HG03060 (cell line): ENCODE data around the gene SLC30A1.

Source experiments
- ATAC-seq: cut with Tn5 transposase; IDR thresholded peaks from one replicate; pipeline ENCODE4 v1.9.1; 2021; ENCODE audit warnings: low read depth, moderate number of reproducible peaks; ENCODE audit not compliant: unreplicated experiment

The SLC30A1 gene

DNA sequence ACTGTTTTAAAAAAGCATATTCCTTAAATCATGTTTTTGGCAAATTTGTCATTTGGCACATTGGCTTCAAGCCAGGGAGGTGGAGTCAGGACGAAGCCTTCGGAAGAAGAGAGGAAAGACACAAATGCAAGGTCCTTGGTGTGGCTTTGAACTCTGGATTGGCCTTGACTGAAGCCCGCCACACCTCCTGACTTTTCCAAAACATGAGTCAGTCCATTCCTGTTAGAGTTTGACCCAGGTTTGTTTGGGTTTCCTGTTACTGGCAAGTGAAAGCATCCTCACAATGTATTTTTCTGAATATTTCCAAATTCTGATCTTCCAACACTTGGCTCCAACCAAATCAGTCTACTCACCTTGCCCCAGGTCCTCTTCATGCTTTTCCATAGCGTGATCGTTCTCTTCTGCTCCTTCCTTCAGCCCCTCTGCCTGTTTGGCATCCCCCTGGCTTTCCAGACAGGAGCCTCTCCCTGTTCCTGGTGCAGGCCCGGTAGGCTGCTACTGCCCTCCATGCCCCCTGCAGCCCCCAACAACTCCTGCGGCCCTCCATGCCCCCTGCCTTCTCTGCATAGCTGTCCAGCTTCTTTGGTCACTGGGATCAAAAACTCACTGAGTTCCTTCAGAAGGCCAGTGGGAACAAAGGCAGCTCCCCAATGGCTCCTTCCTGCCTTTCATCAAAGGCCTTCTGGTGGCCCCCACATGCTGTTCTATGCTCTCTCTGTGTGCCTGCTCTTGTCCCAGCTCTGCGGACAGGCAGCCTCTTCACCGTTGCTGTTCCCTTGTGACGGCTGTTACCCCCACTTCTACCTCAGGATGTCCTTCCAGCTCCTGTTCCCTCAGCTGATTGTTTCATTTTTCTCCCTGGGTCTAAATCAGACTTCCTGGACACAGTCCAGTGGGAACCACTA lies 30.4 kb upstream of the SLC30A1 start:
- ATAC-seq, result no peak

DNA sequence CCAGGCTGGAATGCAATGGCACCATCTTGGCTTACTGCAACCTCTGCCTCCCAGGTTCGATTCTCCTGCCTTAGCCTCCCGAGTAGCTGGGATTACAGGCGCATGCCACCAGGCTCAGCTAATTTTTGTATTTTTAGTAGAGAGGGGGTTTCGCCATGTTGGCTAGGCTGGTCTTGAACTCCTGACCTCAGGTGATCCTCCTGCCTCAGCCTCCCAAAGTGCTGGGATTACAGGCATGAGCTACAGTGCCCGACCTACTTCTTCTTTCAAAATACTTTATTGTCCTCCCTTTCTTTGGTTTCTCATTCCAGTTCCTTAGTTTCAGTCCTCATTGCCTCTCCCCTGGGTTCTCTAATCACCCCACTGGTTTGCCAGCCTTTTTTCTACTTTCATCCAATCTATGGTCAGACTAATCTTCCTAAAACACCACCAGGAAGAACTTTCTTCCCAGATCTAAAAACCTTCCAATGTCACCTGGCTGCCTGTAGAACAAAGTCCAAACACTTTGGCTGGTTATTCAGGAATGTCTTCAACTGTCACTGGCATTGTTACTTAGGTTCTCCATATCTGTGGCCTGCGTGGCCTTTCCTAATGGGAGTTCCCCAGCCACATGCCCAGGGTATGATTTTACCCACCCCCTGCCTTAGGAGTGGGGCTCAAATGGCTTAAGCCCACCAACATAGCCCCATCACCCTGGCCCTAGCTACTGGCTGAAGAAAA lies 29.0 kb upstream of the SLC30A1 start:
- ATAC-seq, result no peak

DNA sequence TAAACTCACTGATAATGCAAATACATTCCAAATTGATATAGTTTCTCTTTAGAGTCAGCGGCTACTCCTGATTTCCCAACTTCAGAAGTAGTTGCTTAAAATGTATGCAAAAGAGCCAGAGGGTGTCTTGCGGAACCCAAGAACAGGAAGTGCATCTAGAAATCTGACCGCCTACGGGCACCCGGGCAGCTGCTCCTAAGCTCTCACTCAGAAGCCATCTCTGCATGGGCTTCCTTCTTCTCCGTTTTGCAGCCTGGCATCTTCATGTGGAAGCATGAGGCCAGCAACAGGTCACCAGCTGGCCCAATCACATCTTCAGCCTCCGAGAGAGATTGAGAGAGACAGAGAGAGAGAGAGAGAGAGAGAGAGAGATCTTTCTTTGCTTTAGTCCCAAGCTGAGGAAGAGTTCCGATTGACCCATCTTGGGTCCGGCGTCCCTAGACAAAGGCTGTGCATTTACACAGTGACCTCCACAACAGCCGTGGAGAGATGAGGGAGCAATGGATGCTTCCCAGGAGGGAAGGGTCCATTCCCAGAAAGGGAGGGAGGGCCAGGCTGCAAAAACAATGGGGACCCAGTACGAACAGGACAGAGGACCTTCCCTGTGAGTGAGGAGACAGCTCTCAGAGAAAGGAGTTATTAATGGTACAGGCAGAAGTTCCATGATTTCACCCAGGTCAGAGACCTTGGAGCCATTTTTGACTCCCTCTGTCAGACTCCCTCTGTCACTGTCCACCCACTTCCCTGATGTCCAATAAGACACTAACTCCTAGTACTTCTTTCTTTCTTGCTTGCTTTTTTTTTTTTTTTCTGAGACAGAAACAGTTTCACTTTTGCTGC lies 28.2 kb upstream of the SLC30A1 start:
- ATAC-seq, result peak; percentile 79

DNA sequence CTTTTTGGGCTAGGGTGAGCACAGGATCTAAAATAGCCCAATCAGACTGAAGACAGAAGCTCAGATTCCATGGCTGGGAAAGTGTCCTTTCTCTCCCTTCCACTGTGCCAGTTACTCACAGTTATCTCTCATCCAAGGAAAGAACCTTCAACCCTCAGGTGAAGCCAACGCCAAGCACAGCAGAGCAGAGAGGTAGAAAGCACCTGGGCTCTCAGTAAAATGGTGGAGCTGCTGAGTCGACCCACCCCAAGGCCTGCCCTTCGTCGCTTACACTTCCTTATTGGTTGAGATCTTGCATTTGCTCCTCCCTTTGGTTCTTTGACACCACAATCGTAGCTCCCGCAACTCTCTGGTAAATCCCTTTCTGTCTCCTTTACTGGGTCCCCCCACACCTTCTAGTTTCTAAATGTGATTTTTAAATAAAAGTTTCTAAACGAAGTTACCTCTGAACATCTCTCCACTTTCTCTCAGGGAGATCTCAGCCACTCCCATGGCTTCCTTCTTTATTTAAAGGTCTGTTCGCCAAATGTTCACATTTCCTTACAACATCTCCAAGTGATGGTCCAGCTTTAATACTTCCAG lies 27.5 kb upstream of the SLC30A1 start:
- peak; percentile 78 for ATAC-seq

DNA sequence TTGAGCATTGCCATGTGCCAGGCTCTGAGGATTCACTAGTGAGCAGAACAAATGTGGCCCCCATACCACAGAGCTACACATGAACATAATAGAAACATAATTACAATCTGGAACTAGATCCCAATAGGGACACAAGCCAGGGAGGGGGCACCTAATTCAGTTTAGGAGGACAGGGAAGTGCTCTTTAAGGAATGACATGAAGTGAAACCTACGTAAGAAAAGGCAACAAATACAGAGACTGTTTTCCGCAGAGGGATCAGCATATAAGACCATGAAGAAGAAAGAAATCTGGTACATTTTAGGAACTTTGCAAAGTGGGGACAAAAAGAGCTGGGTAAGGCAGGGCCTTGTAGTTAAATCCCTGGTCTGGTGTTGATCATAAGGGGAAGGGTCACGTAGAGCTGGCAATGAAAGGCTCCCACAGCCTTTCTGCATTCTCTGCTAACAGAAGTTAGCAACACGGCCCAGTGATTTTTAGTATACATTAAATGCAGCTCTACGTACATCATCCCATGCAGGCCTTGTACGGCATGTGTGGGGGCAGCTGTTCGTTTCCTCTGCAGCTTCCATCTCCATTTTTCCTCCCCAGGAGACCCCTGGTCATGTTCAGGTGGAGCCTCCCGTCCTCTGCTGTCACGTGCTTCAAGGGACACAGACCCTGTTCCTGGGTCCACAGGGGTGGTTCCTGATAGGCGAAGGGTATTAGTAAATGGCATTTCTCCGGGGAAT lies 26.8 kb upstream of the SLC30A1 start:
- ATAC-seq, result no peak

DNA sequence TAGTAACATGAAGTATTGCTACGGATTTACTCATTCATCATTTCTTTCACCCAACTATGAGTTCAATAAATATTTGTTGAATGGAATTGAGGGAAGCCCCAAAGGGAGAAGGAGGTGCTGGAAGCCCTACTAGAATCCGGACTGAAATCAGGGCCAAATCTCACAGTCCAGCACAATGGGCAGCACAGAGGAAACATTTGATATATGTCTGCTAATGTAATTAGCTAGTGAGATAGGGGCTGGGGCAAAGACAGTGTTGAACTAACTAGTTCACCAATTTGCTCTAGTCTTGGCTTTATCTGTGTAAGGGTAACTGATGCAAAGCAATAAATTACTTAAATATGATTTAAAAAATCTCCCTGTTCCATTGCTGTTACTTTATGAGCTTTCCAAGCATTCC lies 26.1 kb upstream of the SLC30A1 start:
- ATAC-seq, result no peak

DNA sequence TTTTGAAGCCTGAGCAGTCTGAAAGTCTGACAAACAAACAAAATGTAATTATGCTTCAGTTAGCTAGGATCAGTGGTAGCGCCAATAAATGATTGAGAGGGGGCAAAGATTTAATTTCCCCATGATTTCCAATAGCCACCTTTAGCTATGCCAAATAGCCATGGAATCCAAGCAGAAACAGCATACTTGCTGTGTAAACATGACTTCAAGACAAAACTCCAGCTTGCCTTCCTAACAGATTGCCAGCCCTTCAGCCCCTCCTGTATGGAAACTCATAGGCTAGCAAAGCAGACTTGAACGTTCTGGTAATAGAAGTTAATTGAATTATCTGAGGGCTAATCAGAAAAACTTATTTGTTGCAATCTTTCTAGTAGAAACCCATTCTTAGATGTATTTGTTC lies 25.6 kb upstream of the SLC30A1 start:
- no peak for ATAC-seq

DNA sequence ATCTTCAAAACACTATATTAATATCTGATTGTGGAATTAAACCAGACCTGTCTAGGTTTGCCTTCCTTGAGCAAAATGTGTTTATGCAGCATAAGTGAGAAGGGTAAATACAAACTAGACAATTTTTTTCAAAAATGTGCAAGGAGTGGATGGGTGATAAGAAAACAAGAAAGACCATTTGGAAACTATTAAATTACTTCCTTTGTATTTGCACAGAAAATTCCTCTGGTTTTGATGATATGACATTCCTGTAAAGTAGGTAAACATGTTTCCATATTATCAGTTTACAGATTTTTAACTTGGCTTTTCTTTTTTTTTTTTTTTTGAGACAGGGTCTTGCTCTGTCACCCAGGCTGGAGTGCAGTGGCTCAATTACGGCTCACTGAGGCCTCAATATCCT lies 24.8 kb upstream of the SLC30A1 start:
- ATAC-seq, result no peak

DNA sequence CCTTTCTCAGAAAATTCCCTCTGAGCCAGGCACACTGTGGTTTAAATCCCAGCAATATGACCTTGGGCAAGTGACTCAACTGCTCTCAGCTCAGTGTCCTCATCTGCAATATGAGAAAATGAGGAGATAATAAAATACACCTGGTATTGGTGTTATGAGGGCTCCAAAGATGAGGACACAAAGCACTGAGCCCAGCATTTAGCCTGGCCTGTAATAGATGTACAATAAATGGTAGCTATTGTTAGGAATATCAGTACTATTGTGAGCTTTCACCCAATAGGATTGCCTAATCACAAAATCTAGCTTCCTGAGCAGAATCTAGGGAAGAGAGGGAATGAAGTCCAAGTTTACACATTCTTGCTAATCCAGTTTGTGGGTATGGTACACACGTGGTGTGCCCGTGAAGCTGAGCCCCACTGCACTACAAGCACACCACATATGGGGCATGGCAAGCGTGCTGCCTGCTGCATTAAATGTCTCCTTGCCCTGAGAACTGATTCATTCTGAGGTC lies 24.3 kb upstream of the SLC30A1 start:
- no peak for ATAC-seq

DNA sequence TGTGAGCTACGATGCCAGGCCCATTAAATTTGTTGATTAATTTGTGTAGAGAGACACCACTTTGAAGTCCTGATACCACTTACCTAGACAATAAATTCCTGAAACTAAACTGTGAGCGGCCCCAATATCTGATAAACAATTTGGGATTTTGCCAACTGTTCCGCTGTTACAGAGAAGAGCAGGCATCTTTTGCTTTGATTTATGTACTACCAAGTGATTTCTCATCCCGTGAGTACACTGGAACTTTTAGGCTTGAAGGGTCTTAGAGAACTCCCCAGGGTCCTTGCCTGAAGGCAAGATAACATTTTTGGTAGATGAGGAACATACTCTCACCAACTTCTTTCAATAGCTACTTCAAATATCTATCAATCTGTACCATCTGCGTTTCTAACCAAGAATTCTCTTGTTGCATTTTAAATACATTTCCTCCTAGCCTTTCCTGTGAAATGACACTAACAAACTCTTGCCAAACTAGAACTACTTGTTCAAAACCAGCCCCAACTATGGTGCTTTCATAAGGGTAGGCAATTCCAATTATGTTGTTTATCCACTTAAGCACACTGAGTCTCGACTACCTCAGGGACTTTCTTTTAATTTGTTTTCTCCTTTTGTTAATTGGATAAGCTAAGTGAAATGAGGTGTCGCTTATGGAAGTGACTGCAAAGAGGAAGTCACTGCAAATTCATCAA lies 23.2 kb upstream of the SLC30A1 start:
- no peak for ATAC-seq

DNA sequence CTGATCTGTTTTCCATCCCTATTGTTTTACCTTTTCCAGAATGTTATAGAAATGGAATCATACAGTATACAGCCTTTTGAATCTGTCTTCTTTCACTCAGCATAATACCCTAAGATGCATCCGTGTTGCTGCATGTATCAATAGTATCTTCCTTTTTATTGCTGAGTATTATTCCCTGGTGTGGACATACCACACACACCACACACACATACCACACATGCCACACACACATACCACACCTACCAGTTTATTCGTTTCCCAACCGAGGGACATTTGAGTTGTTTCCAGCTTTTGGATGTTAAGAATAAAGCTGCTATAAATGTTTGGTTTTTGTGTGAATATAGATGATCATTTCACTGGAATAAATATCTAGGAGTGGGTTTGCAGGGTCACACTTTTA lies 22.2 kb upstream of the SLC30A1 start:
- no peak for ATAC-seq

DNA sequence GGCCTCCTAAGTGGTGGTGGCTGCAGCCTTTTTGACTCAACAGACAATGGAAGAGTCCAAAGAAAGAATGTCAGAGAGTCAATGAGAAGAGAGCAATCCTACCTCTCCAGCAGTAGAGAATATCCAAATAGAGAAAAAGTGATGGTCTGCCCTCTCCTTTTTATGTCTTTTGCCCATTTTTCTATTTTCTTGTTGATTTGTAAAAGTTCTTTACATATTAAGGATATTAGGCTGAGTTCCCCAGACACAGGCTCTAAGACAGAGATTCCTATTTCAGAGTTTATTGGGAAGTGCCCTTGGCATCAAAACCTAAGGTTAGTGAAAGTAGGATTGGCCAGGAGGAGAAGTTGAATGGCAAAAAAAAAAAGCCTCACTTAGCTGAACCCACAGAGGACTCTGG lies 20.3 kb upstream of the SLC30A1 start:
- ATAC-seq, result no peak

DNA sequence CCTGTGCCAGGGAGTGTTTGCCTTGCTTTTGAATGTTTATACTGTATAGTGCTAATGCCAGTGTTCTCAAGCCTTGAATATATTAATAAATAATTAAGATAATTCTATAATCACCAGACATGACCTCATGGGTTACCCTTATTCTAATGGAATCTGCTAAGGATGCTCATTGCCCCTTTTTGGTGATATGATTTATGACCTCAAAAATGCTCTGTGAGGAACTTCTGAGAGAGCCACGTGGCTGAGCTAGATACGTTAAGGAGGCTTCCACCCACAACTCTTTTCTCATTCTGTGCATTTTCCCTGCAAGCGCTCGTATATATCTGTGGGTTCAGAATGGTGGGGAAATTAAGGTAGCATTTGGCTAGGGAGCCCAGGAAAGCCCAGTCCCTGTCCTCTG lies 19.6 kb upstream of the SLC30A1 start:
- no peak for ATAC-seq

DNA sequence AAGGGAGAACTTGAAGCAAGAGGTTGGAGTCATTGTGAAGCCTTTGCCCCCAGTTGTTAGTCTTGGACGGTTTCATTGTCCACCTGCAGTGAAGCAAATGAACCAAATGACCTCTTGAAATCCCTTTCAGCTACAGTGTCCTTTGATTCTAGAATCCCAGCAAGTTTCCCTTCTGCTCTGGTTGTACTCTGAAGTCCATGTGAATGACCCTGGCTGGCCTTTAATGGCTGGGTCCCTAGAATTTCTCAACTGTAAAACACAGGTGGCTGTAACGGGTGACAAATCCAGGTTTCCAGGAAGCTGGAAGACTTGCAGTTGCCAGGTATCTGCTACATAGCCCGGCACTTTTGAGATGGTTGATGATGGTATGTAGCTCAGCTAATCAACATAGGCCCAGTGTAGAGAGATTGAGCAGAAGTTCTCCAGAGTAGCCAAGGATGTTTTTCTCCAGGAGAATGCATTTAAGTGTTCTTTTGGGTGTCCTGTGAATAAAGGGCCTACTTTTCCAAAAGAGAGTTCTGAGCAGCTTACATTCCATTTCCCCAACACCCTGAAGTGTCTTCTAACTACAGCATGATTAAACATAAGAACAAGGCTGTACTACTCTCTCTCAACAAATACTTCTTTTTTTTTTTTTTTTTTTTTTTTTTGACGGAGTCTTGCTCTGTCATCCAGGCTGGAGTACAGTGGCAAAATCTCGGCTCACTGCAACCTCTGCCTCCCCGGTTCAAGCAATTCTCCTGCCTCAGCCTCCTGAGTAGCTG lies 17.6 kb upstream of the SLC30A1 start:
- ATAC-seq, result no peak

DNA sequence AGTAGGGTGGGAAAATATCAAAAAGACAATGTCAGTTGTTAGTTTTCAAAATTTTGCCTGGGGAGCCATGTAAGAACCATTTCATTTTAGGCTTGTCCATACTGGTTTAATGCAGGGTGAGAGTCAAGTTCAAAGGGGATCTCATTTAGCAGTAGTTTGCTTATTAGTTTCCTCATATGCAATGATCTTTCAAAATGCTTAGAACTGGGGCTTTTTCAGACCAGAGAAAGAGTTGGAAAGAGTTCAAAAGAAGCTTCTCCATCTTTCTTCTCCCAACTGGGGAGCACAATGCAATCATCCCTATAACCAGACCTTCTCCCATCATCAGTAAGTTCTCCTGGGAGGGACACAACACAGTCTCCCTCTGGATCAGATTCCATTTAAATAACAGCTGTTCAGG lies 16.5 kb upstream of the SLC30A1 start:
- ATAC-seq, result no peak

DNA sequence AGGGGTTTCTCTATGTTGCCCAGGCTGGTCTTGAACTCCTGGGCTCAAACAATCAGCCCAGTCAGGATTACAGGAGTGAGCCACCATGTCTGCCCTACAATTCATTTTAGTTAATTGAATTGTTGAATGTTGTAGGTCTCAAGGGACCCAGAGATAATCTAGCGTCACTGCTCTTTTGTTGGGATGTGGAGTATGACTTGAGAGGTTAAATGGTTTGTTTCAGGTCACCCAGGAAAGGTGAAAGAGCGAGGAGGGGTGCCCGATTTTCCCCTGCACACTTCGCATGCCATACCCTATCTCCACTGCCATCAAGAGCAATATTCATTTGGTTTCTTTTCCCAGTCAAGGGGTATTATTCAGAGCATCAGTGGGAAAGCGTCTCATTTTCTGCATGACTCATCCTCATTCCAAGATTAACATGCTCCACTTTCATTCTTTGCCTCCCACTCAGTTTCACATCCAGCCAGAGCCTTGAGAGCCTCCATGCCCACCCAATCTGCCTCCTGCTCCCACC lies 13.1 kb upstream of the SLC30A1 start:
- ATAC-seq, result no peak

DNA sequence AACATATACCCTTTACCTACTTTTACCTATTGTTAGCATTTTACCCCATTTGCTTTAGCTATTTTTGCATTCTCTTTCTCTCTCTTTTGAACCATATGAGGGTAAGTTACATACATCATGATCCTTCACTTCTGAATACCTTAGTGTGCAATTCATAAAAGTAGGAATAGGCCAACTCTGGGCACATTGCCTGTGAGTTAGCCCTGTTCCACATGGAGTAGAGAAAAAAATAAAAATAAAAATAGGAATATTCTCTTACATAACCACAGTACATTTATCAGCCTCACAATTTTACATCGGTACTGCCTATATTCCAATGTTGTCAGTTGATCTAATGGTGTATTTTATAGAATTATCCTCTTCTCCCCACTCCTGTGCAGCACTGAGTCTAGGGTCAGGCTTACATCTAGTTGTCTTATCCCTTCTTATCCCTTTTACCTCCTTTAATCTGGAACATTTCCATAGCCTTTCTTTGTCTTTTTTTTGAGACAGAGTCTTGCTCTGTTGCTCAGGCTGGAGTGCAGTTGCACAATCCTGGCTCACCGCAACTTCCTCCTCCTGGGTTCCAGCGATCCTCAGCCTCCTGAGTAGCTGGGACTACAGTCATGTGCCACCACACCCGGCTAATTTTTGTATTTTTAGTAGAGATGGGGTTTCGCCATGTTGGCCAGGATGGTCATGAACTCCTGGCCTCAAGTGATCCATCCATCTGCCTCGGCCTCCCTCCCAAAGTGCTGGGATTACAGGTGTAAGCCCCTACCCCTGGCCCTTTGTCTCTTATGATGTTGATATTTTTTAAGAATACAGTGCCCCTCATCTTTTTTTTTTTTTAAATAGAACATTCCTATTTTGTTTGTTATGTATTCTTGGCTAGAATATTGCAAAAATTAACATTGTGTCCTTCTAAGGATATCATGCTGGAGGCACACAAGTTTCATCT lies 11.1 kb upstream of the SLC30A1 start:
- ATAC-seq, result no peak
